Lower leg skin (tissue), 3 donors: ENCODE measurements around the gene DCDC2.

Experiments
- POLR2A ChIP-seq, 2 donors: fragments of 450-650 bp; IDR thresholded peaks; one replicate each; pipeline ENCODE4 v1.6.1; 2016 to 2017; ENCODE audit warnings: antibody characterized with exemption in 2 of 2, mild to moderate bottlenecking in 1 of 2, moderate library complexity in 1 of 2
- TF ChIP-seq, protein P1 (sequence below), 3 donors: fragments of 450-650 bp; IDR thresholded peaks; one replicate each; pipeline ENCODE4 v1.5.1; 2016; ENCODE audit warnings: antibody characterized with exemption in 3 of 3, mild to moderate bottlenecking in 3 of 3, moderate library complexity in 2 of 3

DNA sequence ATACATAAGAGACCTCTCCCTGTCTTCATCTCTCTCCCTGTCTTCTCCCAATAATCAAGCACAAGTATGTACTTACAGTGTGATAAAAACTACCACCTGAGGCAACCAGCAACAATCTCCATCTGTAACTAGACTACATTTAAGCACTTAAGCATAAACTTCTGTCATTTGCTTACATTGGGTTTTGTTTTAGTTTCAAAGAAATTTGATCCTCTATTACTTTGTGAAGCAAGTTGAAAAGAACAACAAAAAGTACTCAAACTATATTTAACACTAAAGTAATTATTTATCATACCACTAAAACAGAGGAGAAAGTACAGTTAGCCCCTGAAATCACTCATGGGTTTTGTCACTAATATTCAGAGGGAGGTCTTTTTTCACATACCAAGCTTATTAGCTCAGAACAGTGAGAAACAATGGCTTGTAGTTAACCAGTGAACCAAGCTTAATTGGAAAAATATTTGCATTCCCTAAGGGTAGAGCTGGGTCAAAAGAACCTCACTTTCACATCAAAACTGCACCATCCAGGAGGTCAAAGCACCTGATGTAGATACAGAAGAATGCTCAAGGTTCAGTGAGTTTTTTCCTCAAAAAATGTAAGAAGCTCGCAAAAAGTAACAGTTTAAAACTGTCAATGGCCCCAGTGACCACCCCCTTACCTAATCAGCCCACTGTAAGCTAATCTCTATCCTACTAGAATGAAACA is 34.1 kb downstream of the DCDC2 start:
- TF ChIP-seq, protein P1, sequence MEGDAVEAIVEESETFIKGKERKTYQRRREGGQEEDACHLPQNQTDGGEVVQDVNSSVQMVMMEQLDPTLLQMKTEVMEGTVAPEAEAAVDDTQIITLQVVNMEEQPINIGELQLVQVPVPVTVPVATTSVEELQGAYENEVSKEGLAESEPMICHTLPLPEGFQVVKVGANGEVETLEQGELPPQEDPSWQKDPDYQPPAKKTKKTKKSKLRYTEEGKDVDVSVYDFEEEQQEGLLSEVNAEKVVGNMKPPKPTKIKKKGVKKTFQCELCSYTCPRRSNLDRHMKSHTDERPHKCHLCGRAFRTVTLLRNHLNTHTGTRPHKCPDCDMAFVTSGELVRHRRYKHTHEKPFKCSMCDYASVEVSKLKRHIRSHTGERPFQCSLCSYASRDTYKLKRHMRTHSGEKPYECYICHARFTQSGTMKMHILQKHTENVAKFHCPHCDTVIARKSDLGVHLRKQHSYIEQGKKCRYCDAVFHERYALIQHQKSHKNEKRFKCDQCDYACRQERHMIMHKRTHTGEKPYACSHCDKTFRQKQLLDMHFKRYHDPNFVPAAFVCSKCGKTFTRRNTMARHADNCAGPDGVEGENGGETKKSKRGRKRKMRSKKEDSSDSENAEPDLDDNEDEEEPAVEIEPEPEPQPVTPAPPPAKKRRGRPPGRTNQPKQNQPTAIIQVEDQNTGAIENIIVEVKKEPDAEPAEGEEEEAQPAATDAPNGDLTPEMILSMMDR (IDR thresholded peaks at IDR 0.05), result no peak
- TF ChIP-seq POLR2A (IDR thresholded peaks at IDR 0.05), result no peak
